ENCODE data around the gene RCHY1. TPM values are rescaled to one million over a fixed set of nuclear protein-coding genes. Genes with fewer than 3 reads are reported as not detected.

The RCHY1 gene
- total RNA-seq, 1 experiment from 2014 or later = 33.4 TPM

- no peak overlapping the region for H3K27ac ChIP-seq (ENCODE audit: low read depth, low read length)
- intact Hi-C loops (cut with micrococcal nuclease) = no loop called here
- H3K4me2 ChIP-seq (ENCODE audit: low read length) = no peak overlapping the region
- peaks cover 0 to 9% of the 10 kb centered on the region in 2 experiments; a peak in 2 of 4 replicates for H3K4me1 ChIP-seq (ENCODE audit: control insufficient read depth in 1 of 2, insufficient read depth in 2 of 2, low read length in 2 of 2)
- CTCF ChIA-PET = no interaction called here
- no peaks in the 10 kb centered on the region for H3K27me3 ChIP-seq (ENCODE audit: insufficient read depth, low read length)
- no peaks in the 10 kb centered on the region for H4K20me1 ChIP-seq (ENCODE audit: insufficient read depth)
- H3K79me2 ChIP-seq (ENCODE audit: insufficient read depth, low read length) = no peaks in the 10 kb centered on the region
- no peak overlapping the region for H2AFZ ChIP-seq (ENCODE audit: low read depth, low read length, poor library complexity, severe bottlenecking)
- RAD21 ChIA-PET (ENCODE audit: low non-redundant PET in 1 of 2, low total read pairs in 2 of 2, uncharacterized antibody in 2 of 2, unreplicated experiment in 2 of 2) = no interaction called here
- no peak for DNase-seq (ENCODE audit: low read depth, low spot score)
- no peaks in the 10 kb centered on the region for H3K9me2 ChIP-seq (ENCODE audit: insufficient read depth)
- BruUV-seq (replicated peaks) = no TSS peak
- ATAC-seq = no peak
- H3K36me3 ChIP-seq (ENCODE audit: control insufficient read depth in 1 of 2, insufficient read depth in 2 of 2, low read length in 2 of 2) = no peaks in the 10 kb centered on the region
- TF ChIP-seq RAD21 (IDR thresholded peaks at IDR 0.05; ENCODE audit: low read depth) = no peak
- TF ChIP-seq ZBTB33 (IDR thresholded peaks at IDR 0.05; ENCODE audit: extremely low read depth, insufficient replicate concordance, low read length) = no peak
- no peak for TF ChIP-seq REST (IDR thresholded peaks at IDR 0.05; ENCODE audit: low read depth)
- no peak for TF ChIP-seq SP1 (IDR thresholded peaks at IDR 0.05; ENCODE audit: low read depth)
- TF ChIP-seq TCF7L2 (IDR thresholded peaks at IDR 0.05; ENCODE audit: borderline replicate concordance, extremely low read depth, insufficient read depth, insufficient read length) = no peak
- TF ChIP-seq ATF3 (IDR thresholded peaks at IDR 0.05) = no peak
- no peak for TF ChIP-seq YY1 (IDR thresholded peaks at IDR 0.05; ENCODE audit: extremely low read depth, insufficient replicate concordance, low read depth, low read length)
- no peak for TF ChIP-seq CEBPB (IDR thresholded peaks at IDR 0.05; ENCODE audit: low read depth)
- TF ChIP-seq EZH2phosphoT487 (IDR thresholded peaks at IDR 0.05; ENCODE audit: borderline replicate concordance) = no peak
- POLR2A ChIA-PET = no interaction called here
- H3K9ac ChIP-seq (ENCODE audit: low read length) = no peak overlapping the region
- H3K4me3 ChIP-seq (replicated peaks in 1 of 2; ENCODE audit: low read depth in 1 of 2, low read length in 2 of 2) = no peak overlapping the region
- no peaks in the 10 kb centered on the region for H3K9me3 ChIP-seq (ENCODE audit: control insufficient read depth in 1 of 2, insufficient read depth in 1 of 2, low read depth in 1 of 2, low read length in 2 of 2)
Observed at GRCh38 chr4:75557696-75558095, 43.5 kb upstream of the RCHY1 start.

Measured in HCT116 (cell line).